IMR-90 (cell line): ENCODE results near the gene NEURL1. TPM values are rescaled to one million over a fixed set of nuclear protein-coding genes. Genes with fewer than 3 reads are reported as not detected.
A peak's percentile ranks its signal among the peaks of the same experiment; 100 is the strongest.

Experiments used
- ATAC-seq: fragments of 200-7000 bp; cut with Tn5 transposase; 2 replicates; pipeline ENCODE4 v1.9.1; 2020; ENCODE audit warnings: low read depth, mild to moderate bottlenecking, moderate library complexity
- BruUV-seq: library from RNA; stranded (reverse); fragments of 400-500 nt; replicated peaks from 2 replicates; lab custom pipeline; 2021; lab: Mats Ljungman, UMichigan
- CTCF ChIA-PET: fragments of 300-600 bp; formaldehyde crosslinking; extraction: SDS; loops from one replicate; lab custom pipeline; 2021; ENCODE audit warnings: antibody characterized with exemption; lab: Yijun Ruan, JAX
- POLR2A ChIA-PET: fragments of 300-600 bp; sonication (Branson Sonifier 250); formaldehyde crosslinking; loops from one replicate; lab custom pipeline; 2022; ENCODE audit warnings: antibody characterized with exemption; ENCODE audit not compliant: unreplicated experiment; lab: Charles Lee
- DNase-seq: peaks from one replicate; pipeline ENCODE4 v3.0.0; 2013
- H2AFZ ChIP-seq: replicated peaks from 2 replicates; pipeline ENCODE3; 2013; ENCODE audit warnings: low read length, mild to moderate bottlenecking; ENCODE audit not compliant: poor library complexity
- H2AK5ac ChIP-seq: 2 replicates; pipeline ENCODE4 v1.6.1; 2013; ENCODE audit warnings: low read depth, low read length, inconsistent platforms
- H2AK9ac ChIP-seq: replicated peaks from 2 replicates; pipeline ENCODE3; 2013; ENCODE audit warnings: mild to moderate bottlenecking, low read depth, low read length, moderate library complexity; ENCODE audit not compliant: poor library complexity
- H2BK120ac ChIP-seq: 2 replicates; pipeline ENCODE4 v1.6.1; 2013; ENCODE audit warnings: low read depth, low read length, inconsistent platforms
- H2BK15ac ChIP-seq: 3 replicates; pipeline ENCODE4 v1.6.1; 2013; ENCODE audit warnings: low read depth, low read length, inconsistent platforms
- H2BK20ac ChIP-seq: 2 replicates; pipeline ENCODE4 v1.6.1; 2013; ENCODE audit warnings: low read depth, mild to moderate bottlenecking, inconsistent platforms, low read length, moderate library complexity
- H2BK5ac ChIP-seq: 2 replicates; pipeline ENCODE4 v1.6.1; 2013; ENCODE audit warnings: mild to moderate bottlenecking, low read depth, low read length, inconsistent platforms; ENCODE audit not compliant: poor library complexity, severe bottlenecking
- H3K14ac ChIP-seq: replicated peaks from 2 replicates; pipeline ENCODE4 v1.6.1; 2013; ENCODE audit warnings: low read depth, low read length, inconsistent platforms
- H3K18ac ChIP-seq: 2 replicates; pipeline ENCODE4 v1.6.1; 2013; ENCODE audit warnings: low read depth, low read length, control low read depth
- H3K23ac ChIP-seq: 2 replicates; pipeline ENCODE4 v1.6.1; 2013; ENCODE audit warnings: low read depth, low read length, inconsistent platforms
- H3K27ac ChIP-seq: 2 replicates; pipeline ENCODE4 v1.5.1; 2013; ENCODE audit warnings: mild to moderate bottlenecking, control low read depth, low read length; ENCODE audit not compliant: insufficient read depth
- H3K27me3 ChIP-seq: 2 replicates; pipeline ENCODE4 v1.6.1; 2013; ENCODE audit warnings: low read length; ENCODE audit not compliant: control insufficient read depth, insufficient read depth
- H3K36me3 ChIP-seq: 2 replicates; pipeline ENCODE4 v1.6.1; 2013; ENCODE audit warnings: low read length, mixed read lengths; ENCODE audit not compliant: control insufficient read depth, insufficient read depth
- H3K4ac ChIP-seq: 2 replicates; pipeline ENCODE4 v1.6.1; 2013; ENCODE audit warnings: low read depth, low read length, inconsistent platforms
- H3K4me1 ChIP-seq: 2 replicates; pipeline ENCODE4 v1.6.1; 2013; ENCODE audit warnings: low read length, mixed read lengths; ENCODE audit not compliant: control insufficient read depth, insufficient read depth
- H3K4me2 ChIP-seq: 2 replicates; pipeline ENCODE4 v1.6.1; 2013; ENCODE audit warnings: low read depth, mild to moderate bottlenecking, control low read depth, low read length, moderate library complexity
- H3K4me3 ChIP-seq: 2 replicates; pipeline ENCODE4 v1.5.1; 2013; ENCODE audit warnings: low read depth, mild to moderate bottlenecking, control low read depth, low read length, moderate library complexity; ENCODE audit not compliant: insufficient read depth
- H3K56ac ChIP-seq: 2 replicates; pipeline ENCODE4 v1.6.1; 2013; ENCODE audit warnings: low read length, inconsistent platforms; ENCODE audit not compliant: insufficient read depth; ENCODE audit errors: extremely low read depth
- H3K79me1 ChIP-seq, 2 experiments: 2 replicates each; pipeline ENCODE4 v1.6.1; 2013; ENCODE audit warnings: low read length in 2 of 2, inconsistent platforms in 1 of 2, low read depth in 1 of 2
- H3K9ac ChIP-seq: 2 replicates; pipeline ENCODE4 v1.6.1; 2013; ENCODE audit warnings: low read depth, low read length, control low read depth
- H3K9me1 ChIP-seq: 2 replicates; pipeline ENCODE4 v1.6.1; 2013; ENCODE audit warnings: low read length, inconsistent platforms; ENCODE audit not compliant: insufficient read depth
- H3K9me3 ChIP-seq: 2 replicates; pipeline ENCODE4 v1.6.1; 2013; ENCODE audit warnings: low read length; ENCODE audit not compliant: control insufficient read depth, insufficient read depth
- H4K20me1 ChIP-seq: 2 replicates; pipeline ENCODE4 v1.6.1; 2013; ENCODE audit warnings: low read length, inconsistent platforms; ENCODE audit not compliant: insufficient read depth
- H4K5ac ChIP-seq: 2 replicates; pipeline ENCODE4 v1.6.1; 2013; ENCODE audit warnings: mild to moderate bottlenecking, low read depth, low read length, control low read depth
- H4K8ac ChIP-seq, 2 experiments: 2 replicates each; pipeline ENCODE4 v1.6.1; 2013; ENCODE audit warnings: low read depth in 2 of 2, low read length in 2 of 2, control low read depth in 1 of 2, inconsistent platforms in 1 of 2
- H4K91ac ChIP-seq: 2 replicates; pipeline ENCODE4 v1.6.1; 2013; ENCODE audit warnings: low read depth, low read length, inconsistent platforms; ENCODE audit not compliant: insufficient read depth
- BHLHE40 ChIP-seq: fragments of 150-350 bp; IDR thresholded peaks from 2 replicates; pipeline ENCODE4 v1.6.1; 2016; ENCODE audit warnings: mild to moderate bottlenecking, low read depth, low read length
- CEBPB ChIP-seq: IDR thresholded peaks from 2 replicates; pipeline ENCODE4 v1.6.1; 2012; ENCODE audit warnings: low read depth, low read length, improper control_type of control experiment
- CHD1 ChIP-seq: IDR thresholded peaks from 2 replicates; pipeline ENCODE4 v1.6.1; 2012; ENCODE audit warnings: low read depth, low read length, improper control_type of control experiment
- CTCF ChIP-seq: conservative IDR thresholded peaks from 2 replicates; pipeline ENCODE4 v1.5.1; 2012; ENCODE audit warnings: mild to moderate bottlenecking, low read depth, low read length, improper control_type of control experiment
- FOS ChIP-seq: fragments of 150-350 bp; IDR thresholded peaks from 2 replicates; pipeline ENCODE4 v1.6.1; 2016; ENCODE audit warnings: low read depth, low read length
- MAFK ChIP-seq: IDR thresholded peaks from 2 replicates; pipeline ENCODE4 v1.6.1; 2012; ENCODE audit warnings: low read depth, low read length, improper control_type of control experiment
- MAZ ChIP-seq: IDR thresholded peaks from 2 replicates; pipeline ENCODE4 v1.6.1; 2012; ENCODE audit warnings: low read depth, mild to moderate bottlenecking, low read length, improper control_type of control experiment, moderate library complexity, borderline replicate concordance
- MXI1 ChIP-seq: IDR thresholded peaks from 2 replicates; pipeline ENCODE4 v1.6.1; 2012; ENCODE audit warnings: low read depth, mild to moderate bottlenecking, low read length, moderate library complexity, borderline replicate concordance
- NFE2L2 ChIP-seq: fragments of 150-350 bp; IDR thresholded peaks from 2 replicates; pipeline ENCODE4 v1.6.1; 2016; ENCODE audit warnings: low read depth, mild to moderate bottlenecking, low read length
- POLR2A ChIP-seq: IDR thresholded peaks from 2 replicates; pipeline ENCODE4 v1.6.1; 2012; ENCODE audit warnings: mild to moderate bottlenecking, low read depth, low read length
- RAD21 ChIP-seq: IDR thresholded peaks from 2 replicates; pipeline ENCODE4 v1.6.1; 2012; ENCODE audit warnings: low read length, improper control_type of control experiment
- RFX5 ChIP-seq: IDR thresholded peaks from 2 replicates; pipeline ENCODE4 v1.8.0; 2012; ENCODE audit warnings: low read depth, mild to moderate bottlenecking, low read length, moderate library complexity
- SMC3 ChIP-seq: fragments of 150-350 bp; IDR thresholded peaks from 2 replicates; pipeline ENCODE4 v1.6.1; 2016; ENCODE audit warnings: low read depth, mild to moderate bottlenecking, antibody characterized with exemption, low read length, moderate library complexity
- WGBS, 2 experiments: methylation state at CpG; one replicate each; pipeline versions ENCODE4 v1.1.5 to v1.1.7; 2013; ENCODE audit warnings: missing lambda C conversion rate in 2 of 2; ENCODE audit not compliant: insufficient read length in 1 of 2; ENCODE audit errors: extremely low coverage in 2 of 2; 5-methylcytosine and 5-hydroxymethylcytosine counted together
- dilution Hi-C: fragments of 300-500 bp; cut with HindIII; formaldehyde crosslinking; loops from one replicate; pipeline ENCODE4 v1.14.3; 2018; ENCODE audit warnings: low sequenced_read_pairs; ENCODE audit not compliant: unreplicated experiment
- in situ Hi-C: fragments of 300-500 bp; cut with MboI; formaldehyde crosslinking; loops from 3 replicates; pipeline ENCODE4 v1.14.3; 2019; ENCODE audit warnings: low sequenced_read_pairs, inconsistent platforms, mixed read lengths
- intact Hi-C: fragments of 100-400 bp; cut with micrococcal nuclease; formaldehyde crosslinking; loops from 2 replicates; pipeline ENCODE4 v1.10.0; 2022
- polyA plus RNA-seq, 3 experiments: library from polyadenylated mRNA; depleted of rRNA; stranded (reverse); fragments of >200 nt; gene quantifications; 2 replicates each; pipeline ENCODE4 v1.2.3, GENCODE V29; 2012; ENCODE audit warnings: low replicate concordance in 1 of 3
- total RNA-seq: library from RNA; depleted of rRNA; stranded (reverse); fragments of >200 nt; gene quantifications from 2 replicates; pipeline ENCODE4 v1.2.3, GENCODE V29; 2012
- TF ChIP-seq, protein P1 (sequence below): fragments of 150-350 bp; IDR thresholded peaks from 2 replicates; pipeline ENCODE4 v1.6.1; 2017; ENCODE audit warnings: mild to moderate bottlenecking, antibody characterized with exemption, low read length, low read depth
- TF ChIP-seq, protein P2 (sequence below): fragments of 150-350 bp; IDR thresholded peaks from 2 replicates; pipeline ENCODE4 v1.6.1; 2016; ENCODE audit warnings: low read depth, mild to moderate bottlenecking, low read length, moderate library complexity, borderline replicate concordance

The NEURL1 gene
- total and polyA plus RNA-seq, 2 of the 4 experiments (the other 2 are of a cell fraction), result 0.36 to 0.82 TPM

DNA sequence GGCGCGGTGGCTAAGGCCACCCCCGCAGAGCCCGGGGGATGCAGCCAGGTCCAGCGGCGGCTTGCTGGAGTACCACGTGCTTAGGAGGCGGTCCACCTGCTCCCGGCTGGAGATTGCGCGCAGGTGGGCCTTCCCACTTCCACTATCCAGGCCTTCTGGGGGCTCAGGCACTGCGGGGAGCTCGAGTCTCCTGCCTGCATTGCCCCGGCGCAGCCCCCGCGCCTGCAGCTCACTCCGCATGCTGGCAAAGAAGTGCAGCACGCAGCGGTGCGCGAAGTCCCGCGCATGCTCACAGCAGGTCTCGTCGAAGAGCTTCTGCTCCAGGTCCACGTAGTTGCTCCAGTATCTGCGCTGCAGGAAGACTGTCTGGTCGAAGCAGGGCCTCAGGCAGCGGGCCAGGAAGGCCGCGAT, 20.2 kb upstream of the NEURL1 start:
- POLR2A ChIA-PET, result no interaction called here
- H3K4me3 ChIP-seq, result no peak overlapping the region
- H2BK120ac ChIP-seq, result no peak overlapping the region
- in situ Hi-C loops, result no loop called here
- 55% methylated on average over 21 of the region's 32 CpGs; no CpG with 5 or more reads in 1 of the 2 experiments for whole genome bisulfite sequencing, 2 experiments
- no peak for DNase-seq
- no TSS peak for BruUV-seq
- no peak overlapping the region for H4K5ac ChIP-seq
- no peaks in the 10 kb centered on the region for H4K20me1 ChIP-seq
- no peak overlapping the region for H4K8ac ChIP-seq
- no peak overlapping the region for H3K18ac ChIP-seq
- no peak overlapping the region for H2BK20ac ChIP-seq
- H3K23ac ChIP-seq, result no peak overlapping the region
- no peak overlapping the region for H2AK9ac ChIP-seq
- H2BK5ac ChIP-seq, result no peak overlapping the region
- no peak overlapping the region for H4K91ac ChIP-seq
- dilution Hi-C loops, result no loop called here
- no peak overlapping the region for H3K14ac ChIP-seq
- no peak for TF ChIP-seq MAFK
- TF ChIP-seq CTCF, result no peak
- no peak for TF ChIP-seq NFE2L2
- no peak for TF ChIP-seq MAZ
- no peak for TF ChIP-seq CHD1
- TF ChIP-seq BHLHE40, result no peak
- TF ChIP-seq CEBPB, result no peak
- TF ChIP-seq FOS, result no peak
- no peak for TF ChIP-seq POLR2A
- no peak for TF ChIP-seq RAD21
- TF ChIP-seq, protein P1, sequence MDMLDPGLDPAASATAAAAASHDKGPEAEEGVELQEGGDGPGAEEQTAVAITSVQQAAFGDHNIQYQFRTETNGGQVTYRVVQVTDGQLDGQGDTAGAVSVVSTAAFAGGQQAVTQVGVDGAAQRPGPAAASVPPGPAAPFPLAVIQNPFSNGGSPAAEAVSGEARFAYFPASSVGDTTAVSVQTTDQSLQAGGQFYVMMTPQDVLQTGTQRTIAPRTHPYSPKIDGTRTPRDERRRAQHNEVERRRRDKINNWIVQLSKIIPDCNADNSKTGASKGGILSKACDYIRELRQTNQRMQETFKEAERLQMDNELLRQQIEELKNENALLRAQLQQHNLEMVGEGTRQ, result no peak
- TF ChIP-seq RFX5, result no peak
- TF ChIP-seq, protein P2, sequence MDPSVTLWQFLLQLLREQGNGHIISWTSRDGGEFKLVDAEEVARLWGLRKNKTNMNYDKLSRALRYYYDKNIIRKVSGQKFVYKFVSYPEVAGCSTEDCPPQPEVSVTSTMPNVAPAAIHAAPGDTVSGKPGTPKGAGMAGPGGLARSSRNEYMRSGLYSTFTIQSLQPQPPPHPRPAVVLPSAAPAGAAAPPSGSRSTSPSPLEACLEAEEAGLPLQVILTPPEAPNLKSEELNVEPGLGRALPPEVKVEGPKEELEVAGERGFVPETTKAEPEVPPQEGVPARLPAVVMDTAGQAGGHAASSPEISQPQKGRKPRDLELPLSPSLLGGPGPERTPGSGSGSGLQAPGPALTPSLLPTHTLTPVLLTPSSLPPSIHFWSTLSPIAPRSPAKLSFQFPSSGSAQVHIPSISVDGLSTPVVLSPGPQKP, result no peak
- no peak for TF ChIP-seq MXI1
- no peak for TF ChIP-seq SMC3
- no peak overlapping the region for H2BK15ac ChIP-seq
- intact Hi-C loops, result no loop called here
- no peak for ATAC-seq
- H3K27me3 ChIP-seq, result peaks cover 36% of the 10 kb centered on the region
- no peaks in the 10 kb centered on the region for H3K36me3 ChIP-seq
- no peak overlapping the region for H2AK5ac ChIP-seq
- CTCF ChIA-PET, result no interaction called here
- H3K27ac ChIP-seq, result no peak overlapping the region
- no peaks in the 10 kb centered on the region for H3K9me3 ChIP-seq
- no peaks in the 10 kb centered on the region for H3K9me1 ChIP-seq
- H3K4me1 ChIP-seq, result peaks cover 3% of the 10 kb centered on the region
- H3K4ac ChIP-seq, result no peak overlapping the region
- H3K9ac ChIP-seq, result no peak overlapping the region
- H3K56ac ChIP-seq, result no peak overlapping the region
- H3K4me2 ChIP-seq, result no peak overlapping the region
- H2AFZ ChIP-seq, result peak overlapping the region; percentile 61
- no peaks in the 10 kb centered on the region for H3K79me1 ChIP-seq
